HEK293 (cell line): ENCODE results near the gene LRRC70.

ENCODE experiments used
- EGR2 ChIP-seq: fragments of 450-650 bp; formaldehyde crosslinking; IDR thresholded peaks from 2 replicates; pipeline ENCODE4 v1.5.1; 2016; ENCODE audit warnings: low read depth, missing biosample characterization, missing genetic modification characterization
- KLF16 ChIP-seq: fragments of 450-650 bp; formaldehyde crosslinking; IDR thresholded peaks from 2 replicates; pipeline ENCODE4 v1.5.1; 2017; ENCODE audit warnings: missing biosample characterization, missing genetic modification characterization
- SP7 ChIP-seq: fragments of 450-650 bp; formaldehyde crosslinking; IDR thresholded peaks from 2 replicates; pipeline ENCODE4 v1.5.1; 2016; ENCODE audit warnings: missing biosample characterization, missing genetic modification characterization
- ZFHX2 ChIP-seq: fragments of 450-650 bp; formaldehyde crosslinking; conservative IDR thresholded peaks from 2 replicates; pipeline ENCODE4 v1.5.1; 2016; ENCODE audit warnings: missing biosample characterization, missing genetic modification characterization
- ZNF184 ChIP-seq: fragments of 450-650 bp; IDR thresholded peaks from 2 replicates; pipeline ENCODE4 v1.5.1; 2018; ENCODE audit warnings: missing biosample characterization, mild to moderate bottlenecking, missing genetic modification characterization
- ZNF202 ChIP-seq: fragments of 450-650 bp; formaldehyde crosslinking; IDR thresholded peaks from 2 replicates; pipeline ENCODE4 v1.5.1; 2016; ENCODE audit warnings: missing biosample characterization, missing genetic modification characterization, borderline replicate concordance
- ZNF24 ChIP-seq: fragments of 450-650 bp; formaldehyde crosslinking; IDR thresholded peaks from 2 replicates; pipeline ENCODE4 v1.5.1; 2016; ENCODE audit warnings: missing biosample characterization, missing genetic modification characterization
- ZNF610 ChIP-seq: fragments of 450-650 bp; formaldehyde crosslinking; IDR thresholded peaks from 2 replicates; pipeline ENCODE4 v1.5.1; 2016; ENCODE audit warnings: missing biosample characterization, missing genetic modification characterization, borderline replicate concordance
- ZSCAN16 ChIP-seq: fragments of 450-650 bp; formaldehyde crosslinking; IDR thresholded peaks from 2 replicates; pipeline ENCODE4 v1.5.1; 2016; ENCODE audit warnings: missing biosample characterization, missing genetic modification characterization
- TF ChIP-seq, protein P1 (sequence below): fragments of 450-650 bp; formaldehyde crosslinking; IDR thresholded peaks from 2 replicates; pipeline ENCODE4 v1.5.1; 2016; ENCODE audit warnings: missing biosample characterization, missing genetic modification characterization
- TF ChIP-seq, protein P2 (sequence below): fragments of 450-650 bp; formaldehyde crosslinking; IDR thresholded peaks from 2 replicates; pipeline ENCODE4 v1.5.1; 2016; ENCODE audit warnings: missing biosample characterization, missing genetic modification characterization
- TF ChIP-seq, protein P3 (sequence below): sonication (generic); formaldehyde crosslinking; IDR thresholded peaks from 2 replicates; pipeline ENCODE4 v1.8.1; 2022; ENCODE audit warnings: mild to moderate bottlenecking, moderate library complexity, missing genetic modification reagents

DNA sequence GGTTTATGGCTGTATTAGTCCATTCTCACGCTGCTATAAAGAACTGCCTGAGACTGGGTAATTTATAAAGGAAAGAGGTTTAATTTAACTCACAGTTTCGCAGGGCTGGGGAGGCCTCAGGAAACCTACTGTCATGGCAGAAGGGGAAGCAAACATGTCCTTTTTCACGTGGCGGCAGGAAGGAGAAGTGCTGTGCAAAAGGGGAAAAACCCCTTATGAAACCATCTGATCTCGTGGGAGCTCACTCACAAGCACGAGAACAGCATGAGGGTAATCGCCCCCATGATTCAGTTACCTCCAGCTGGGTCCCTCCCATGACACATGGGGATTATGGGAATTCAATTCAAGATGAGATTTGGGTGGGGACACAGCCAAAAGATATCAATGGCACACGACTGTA is 13.9 kb downstream of the LRRC70 start:
- TF ChIP-seq ZNF610 (tag by site-specific recombination) (no peak), ZSCAN16 (no peak), ZNF24 (no peak), EGR2 (tag by site-specific recombination) (no peak), ZNF202 (tag by site-specific recombination) (no peak), ZNF184 (tag by site-specific recombination) (no peak), SP7 (tag by site-specific recombination) (no peak), ZFHX2 (tag by site-specific recombination) (no peak), KLF16 (tag by site-specific recombination) (no peak)
- TF ChIP-seq, protein P1, sequence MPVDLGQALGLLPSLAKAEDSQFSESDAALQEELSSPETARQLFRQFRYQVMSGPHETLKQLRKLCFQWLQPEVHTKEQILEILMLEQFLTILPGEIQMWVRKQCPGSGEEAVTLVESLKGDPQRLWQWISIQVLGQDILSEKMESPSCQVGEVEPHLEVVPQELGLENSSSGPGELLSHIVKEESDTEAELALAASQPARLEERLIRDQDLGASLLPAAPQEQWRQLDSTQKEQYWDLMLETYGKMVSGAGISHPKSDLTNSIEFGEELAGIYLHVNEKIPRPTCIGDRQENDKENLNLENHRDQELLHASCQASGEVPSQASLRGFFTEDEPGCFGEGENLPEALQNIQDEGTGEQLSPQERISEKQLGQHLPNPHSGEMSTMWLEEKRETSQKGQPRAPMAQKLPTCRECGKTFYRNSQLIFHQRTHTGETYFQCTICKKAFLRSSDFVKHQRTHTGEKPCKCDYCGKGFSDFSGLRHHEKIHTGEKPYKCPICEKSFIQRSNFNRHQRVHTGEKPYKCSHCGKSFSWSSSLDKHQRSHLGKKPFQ, result no peak
- TF ChIP-seq, protein P2, sequence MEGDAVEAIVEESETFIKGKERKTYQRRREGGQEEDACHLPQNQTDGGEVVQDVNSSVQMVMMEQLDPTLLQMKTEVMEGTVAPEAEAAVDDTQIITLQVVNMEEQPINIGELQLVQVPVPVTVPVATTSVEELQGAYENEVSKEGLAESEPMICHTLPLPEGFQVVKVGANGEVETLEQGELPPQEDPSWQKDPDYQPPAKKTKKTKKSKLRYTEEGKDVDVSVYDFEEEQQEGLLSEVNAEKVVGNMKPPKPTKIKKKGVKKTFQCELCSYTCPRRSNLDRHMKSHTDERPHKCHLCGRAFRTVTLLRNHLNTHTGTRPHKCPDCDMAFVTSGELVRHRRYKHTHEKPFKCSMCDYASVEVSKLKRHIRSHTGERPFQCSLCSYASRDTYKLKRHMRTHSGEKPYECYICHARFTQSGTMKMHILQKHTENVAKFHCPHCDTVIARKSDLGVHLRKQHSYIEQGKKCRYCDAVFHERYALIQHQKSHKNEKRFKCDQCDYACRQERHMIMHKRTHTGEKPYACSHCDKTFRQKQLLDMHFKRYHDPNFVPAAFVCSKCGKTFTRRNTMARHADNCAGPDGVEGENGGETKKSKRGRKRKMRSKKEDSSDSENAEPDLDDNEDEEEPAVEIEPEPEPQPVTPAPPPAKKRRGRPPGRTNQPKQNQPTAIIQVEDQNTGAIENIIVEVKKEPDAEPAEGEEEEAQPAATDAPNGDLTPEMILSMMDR (tag by site-specific recombination), result no peak
- TF ChIP-seq, protein P3, sequence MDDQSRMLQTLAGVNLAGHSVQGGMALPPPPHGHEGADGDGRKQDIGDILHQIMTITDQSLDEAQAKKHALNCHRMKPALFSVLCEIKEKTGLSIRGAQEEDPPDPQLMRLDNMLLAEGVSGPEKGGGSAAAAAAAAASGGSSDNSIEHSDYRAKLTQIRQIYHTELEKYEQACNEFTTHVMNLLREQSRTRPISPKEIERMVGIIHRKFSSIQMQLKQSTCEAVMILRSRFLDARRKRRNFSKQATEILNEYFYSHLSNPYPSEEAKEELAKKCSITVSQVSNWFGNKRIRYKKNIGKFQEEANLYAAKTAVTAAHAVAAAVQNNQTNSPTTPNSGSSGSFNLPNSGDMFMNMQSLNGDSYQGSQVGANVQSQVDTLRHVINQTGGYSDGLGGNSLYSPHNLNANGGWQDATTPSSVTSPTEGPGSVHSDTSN (CRISPR knock-in tag), result no peak
